DMS 273 (cell line): ENCODE measurements around the gene GPR32.
"Not testable (repeated sequence)": the region's sequence is repeated elsewhere in the genome, so short reads cannot be mapped to it uniquely, and the experiment has no call there.

Experiments used
- DNase-seq: peaks from one replicate; lab custom pipeline; 2025; ENCODE audit not compliant: unreplicated experiment; lab: John Stamatoyannopoulos, UW

GPR32 gene

DNA sequence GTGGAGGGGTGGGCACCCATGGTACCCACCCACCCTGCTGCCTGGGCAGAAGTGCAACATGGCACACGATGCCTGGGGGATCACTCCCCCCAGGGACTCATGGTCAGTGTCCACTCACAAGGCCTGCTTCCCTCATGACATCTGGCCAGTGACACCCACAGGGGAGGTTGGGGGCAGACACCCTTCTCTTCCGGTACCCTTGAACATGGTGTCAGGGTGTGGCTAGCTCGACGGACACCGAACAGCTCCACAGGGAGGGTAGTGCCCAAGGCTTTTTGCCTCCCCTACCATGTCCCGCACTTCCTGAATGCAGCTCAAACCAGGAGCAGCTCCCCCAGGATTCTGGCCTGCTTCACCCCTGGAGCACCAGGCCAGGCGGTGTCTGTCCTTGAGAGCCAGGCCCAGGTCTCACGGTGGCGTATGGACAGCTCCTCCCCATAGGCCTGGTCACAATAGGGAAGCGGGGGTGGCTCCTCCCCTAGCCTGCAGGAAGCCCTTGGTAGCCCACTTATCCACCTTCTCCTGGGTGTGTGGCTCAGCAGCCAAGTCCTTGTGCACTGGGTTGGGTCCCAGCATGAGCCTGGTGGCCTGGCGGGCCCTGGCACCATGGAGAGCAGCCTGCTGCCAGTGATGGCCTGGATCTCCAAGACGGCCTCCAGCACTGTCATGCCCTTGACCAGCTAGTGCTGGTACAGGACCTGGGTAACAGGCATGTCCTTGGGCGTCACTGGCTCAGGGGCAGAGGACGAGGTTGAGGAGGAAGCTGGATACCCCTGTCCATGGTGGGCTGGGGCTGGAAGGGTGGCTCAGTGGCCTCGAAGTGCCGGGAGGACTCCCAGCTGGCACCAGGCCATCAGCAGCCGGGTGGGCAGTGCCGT, 27.8 kb downstream of the GPR32 start:
- peak; percentile 51 for DNase-seq

GRCh38 chr19:50798659-50799546, 28.6 kb downstream of the GPR32 start:
- DNase-seq = no peak

DNA sequence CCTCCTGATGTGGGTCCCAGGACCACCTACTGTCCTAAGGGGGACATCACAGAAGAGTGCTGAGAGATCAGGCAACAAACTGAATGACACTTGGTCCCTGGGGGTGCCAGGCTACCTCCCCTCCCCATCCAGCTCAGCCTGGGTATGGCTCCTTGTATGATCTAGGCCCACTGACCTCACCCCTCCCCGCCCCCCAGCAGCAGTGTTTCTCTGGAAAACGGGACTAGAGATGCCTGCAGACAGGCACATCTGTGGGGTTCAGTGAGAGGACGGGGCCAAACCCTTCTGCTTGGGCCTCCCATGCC, 29.2 kb downstream of the GPR32 start:
- peak; percentile 24 for DNase-seq

- DNase-seq = no peak
Observed at GRCh38 chr19:50801107-50801506, 30.8 kb downstream of the GPR32 start.

DNA sequence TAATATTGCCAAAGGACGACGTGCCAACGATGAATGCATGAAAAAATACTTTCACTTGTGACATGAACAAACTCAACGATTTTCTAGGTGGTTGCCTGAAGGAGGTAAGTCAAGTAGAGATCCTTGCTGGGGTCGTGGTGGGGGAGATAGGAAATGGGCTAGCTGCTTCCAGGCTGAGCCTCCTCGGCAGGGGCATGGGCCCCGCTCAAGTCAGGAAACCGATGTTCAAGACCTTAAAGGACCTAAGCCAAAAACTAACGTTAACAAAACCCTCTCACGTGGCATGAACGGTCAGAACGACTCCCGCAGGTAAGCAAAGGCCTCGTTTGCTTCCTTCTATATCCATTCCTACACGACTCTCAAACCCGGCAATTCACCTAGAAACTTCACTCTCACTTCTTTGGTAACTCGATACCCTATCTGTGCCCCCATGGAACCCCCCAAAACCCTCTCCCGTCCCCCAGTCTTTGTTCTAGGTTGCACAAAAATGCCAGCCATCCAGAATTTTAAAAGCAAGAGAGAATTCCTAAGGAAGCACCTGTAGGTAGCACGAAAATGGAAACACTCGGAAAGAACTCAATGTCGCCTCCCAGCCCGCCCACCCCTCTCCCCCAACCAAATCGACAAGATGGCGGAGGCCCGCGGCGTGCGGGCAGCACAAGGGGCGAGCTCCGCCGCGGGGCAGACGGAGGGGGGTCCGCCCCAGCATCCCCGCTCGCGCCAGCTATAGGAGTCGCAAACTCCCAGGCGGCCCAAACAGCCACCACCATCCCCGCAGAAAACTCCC, 33.6 kb downstream of the GPR32 start:
- peak; percentile 70 for DNase-seq

GRCh38 chr19:50804420-50805272, 34.4 kb downstream of the GPR32 start:
- peak; percentile 99 for DNase-seq

GRCh38 chr19:50808856-50809255, 38.6 kb downstream of the GPR32 start:
- no peak for DNase-seq

DNA sequence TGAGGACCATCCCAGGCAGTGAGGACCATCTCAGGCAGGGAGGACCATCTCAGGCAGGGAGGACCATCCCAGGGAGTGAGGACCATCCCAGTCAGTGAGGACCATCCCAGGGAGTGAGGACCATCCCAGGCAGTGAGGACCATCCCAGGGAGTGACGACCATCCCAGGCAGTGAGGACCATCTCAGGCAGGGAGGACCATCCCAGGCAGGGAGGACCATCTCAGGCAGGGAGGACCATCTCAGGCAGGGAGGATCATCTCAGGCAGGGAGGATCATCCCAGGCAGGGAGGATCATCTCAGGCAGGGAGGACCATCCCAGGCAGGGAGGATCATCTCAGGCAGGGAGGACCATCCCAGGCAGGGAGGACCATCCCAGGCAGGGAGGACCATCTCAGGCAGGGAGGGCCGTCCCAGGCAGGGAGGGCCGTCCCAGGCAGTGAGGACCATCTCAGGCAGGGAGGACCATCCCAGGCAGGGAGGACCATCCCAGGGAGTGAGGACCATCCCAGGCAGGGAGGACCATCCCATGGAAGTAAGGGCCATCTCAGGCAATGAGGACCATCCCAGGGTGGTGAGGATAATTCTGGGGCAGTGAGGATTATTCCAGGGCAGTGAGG, 41.5 kb downstream of the GPR32 start:
- DNase-seq = not testable (repeated sequence)

- no peak for DNase-seq
Observed at GRCh38 chr19:50812474-50812873, 42.2 kb downstream of the GPR32 start.

DNA sequence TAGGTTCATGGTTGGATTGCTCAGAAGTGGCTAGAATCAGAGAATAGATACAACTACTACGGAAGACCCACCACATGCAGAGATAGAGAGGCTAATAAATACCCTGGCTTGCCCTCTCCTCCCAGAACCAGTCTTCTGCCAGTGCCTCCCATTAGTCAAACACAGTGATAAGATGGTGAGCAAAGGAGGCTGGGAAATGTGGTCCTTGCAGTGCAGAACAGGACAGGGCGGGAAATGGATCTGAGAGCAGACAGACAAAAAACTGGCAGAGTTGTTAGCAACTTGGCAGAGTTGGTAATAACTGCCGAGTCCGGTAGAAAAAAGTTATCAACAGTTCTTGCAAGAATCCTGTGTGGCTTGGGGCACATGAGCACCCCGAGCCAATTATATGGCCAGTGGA, 44.6 kb downstream of the GPR32 start:
- no peak for DNase-seq

DNA sequence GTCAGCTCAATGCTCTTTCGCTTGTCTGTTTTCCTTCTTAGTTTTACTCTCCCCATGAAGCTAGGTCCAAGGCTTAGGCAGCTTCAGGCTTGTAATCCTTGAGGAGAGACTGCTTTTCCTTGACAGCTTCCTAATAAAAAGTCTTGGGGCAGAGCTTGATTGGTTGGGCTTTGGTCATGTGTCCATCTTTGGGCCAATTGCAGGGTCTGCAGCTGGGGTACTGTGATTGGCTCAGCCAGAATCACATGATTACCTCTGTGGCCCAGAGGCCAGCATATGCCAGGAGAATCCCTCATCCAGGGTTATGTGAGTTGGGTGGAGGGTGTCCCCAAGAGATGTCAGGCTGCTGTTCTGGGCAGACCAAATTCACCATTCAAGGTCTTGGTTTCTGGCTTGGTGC, 45.2 kb downstream of the GPR32 start:
- DNase-seq = peak; percentile 35

GRCh38 chr19:50817941-50818858, 47.9 kb downstream of the GPR32 start:
- peak; percentile 57 for DNase-seq

DNA sequence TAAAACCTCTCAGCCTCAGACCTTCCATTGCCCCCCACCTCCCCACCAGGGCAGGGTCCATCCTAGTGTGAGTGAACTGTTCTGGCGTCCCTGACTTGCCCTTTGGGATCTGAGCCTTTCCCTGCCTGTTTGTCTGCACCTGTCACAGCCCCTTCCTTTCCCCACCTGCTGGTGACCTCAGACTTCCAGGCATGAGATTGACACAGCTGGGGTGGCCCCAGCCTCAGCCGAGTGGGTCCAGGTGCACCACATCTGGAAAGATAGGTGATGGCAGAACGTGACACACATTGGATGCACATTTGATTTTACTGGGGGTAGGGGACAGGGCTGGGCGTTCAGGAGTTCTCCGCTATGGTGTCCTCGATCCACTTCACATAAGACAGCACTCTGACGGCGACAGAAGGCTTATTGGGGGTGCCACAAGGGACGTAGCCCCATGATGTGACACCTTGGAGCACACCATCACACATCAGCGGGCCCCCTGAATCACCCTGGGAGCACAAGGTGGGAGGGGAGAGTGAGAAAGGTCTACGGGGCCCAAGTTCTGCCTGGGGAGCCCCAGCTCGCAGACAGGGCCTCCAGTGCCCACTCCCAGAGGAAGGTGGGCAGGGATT, 48.7 kb downstream of the GPR32 start:
- no peak for DNase-seq

GRCh38 chr19:50819636-50820035, 49.4 kb downstream of the GPR32 start:
- DNase-seq = no peak

DNA sequence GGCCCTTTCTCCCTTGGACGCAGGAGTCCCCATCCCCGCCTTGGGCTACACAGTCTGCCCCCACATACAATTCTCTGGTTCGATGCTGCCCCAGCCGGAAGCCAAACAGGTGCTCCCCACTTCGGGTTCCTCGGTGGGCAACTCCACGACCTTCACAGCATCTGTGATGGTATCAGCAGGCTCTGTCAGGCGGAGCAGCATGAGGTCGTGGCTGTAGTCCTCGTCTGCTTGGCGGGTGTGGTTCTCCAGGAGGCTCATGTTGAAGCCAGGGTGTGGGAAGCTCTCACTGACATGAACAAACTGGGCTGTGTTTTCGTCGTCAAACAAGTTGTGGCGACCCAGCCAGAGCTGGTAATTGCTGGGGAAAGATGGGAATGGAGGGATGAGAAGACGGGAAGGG, 49.8 kb downstream of the GPR32 start:
- DNase-seq = no peak

DNA sequence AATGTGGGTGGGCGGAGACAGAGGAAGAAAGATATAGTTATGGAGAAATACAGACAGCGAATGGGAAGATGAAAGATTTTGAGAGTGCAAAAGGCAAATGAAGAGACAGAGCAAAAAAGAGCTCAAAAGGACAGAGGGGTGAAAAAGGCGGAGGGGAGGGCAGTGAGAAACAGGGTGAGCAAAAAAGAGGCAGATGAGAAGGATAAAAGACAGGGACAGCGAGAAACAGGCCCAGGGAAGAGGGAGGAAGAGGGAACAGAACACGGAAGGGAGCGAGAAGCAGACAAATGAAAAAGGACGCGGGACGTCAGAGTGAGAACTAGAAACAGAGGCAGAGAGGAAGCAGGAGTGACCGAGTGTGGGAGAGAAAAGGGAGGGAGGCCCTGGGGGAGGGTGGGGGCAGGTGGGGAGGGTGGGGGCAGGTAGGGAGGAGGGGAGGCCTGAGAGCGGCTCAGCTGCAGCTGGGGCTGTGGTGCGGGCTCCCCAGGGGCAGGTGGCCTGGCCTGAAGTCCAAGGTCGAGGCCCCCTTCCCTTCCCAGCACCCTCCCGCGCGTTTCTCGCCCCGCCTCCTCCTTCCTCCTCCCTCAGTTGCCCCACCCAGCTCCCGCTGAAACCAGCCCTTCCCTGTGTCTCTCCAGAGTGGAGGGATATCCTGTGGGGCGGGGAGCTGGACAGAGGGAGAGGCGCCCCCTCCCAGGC, 50.4 kb downstream of the GPR32 start:
- DNase-seq = no peak

DNA sequence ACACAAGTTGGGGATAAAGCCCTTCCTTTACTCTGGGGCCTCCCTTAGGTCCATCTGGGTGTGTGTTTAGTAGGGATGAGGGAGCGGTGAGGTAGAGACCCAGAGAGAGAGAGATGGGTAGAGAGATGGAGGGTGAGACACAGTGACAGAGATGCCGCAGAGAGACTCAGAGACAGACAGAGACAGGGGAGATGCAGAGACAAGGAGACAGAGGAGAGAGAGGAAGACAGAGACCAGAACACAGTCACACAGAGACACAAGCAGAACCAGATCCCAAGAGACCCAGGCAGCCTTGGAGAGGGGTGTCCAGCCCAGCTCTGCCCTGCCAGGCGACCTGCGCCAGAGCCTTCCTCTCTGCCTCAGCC, 51.0 kb downstream of the GPR32 start:
- no peak for DNase-seq
